Thymus (tissue), 11 donors: Measurements from ENCODE around the gene CCNH. TPM values are rescaled to one million over a fixed set of nuclear protein-coding genes. Genes with fewer than 3 reads are reported as not detected.

ENCODE experiments used
- DNase-seq, 9 donors: peaks; one replicate each; pipeline ENCODE4 v3.0.0-alpha.2; 2013; ENCODE audit warnings: low spot score in 9 of 9, low read depth in 6 of 9, missing footprints in 1 of 9
- H3K27ac ChIP-seq, 2 donors: one replicate each; pipeline ENCODE4 v1.5.1; 2013; ENCODE audit warnings: control low read depth in 1 of 2, low read depth in 1 of 2, low read length in 1 of 2, mild to moderate bottlenecking in 1 of 2, moderate library complexity in 1 of 2
- H3K27me3 ChIP-seq, 2 donors: one replicate each; pipeline ENCODE4 v1.5.1; 2013; ENCODE audit warnings: low read length in 1 of 2; ENCODE audit not compliant: control insufficient read depth in 2 of 2, insufficient read depth in 1 of 2
- H3K36me3 ChIP-seq, 2 donors: one replicate each; pipeline ENCODE4 v1.5.1; 2013; ENCODE audit warnings: low read length in 1 of 2, mild to moderate bottlenecking in 1 of 2, moderate library complexity in 1 of 2; ENCODE audit not compliant: control insufficient read depth in 2 of 2, insufficient read depth in 2 of 2
- H3K4me1 ChIP-seq, 2 donors: one replicate each; pipeline ENCODE4 v1.5.1; 2013; ENCODE audit warnings: low read length in 2 of 2; ENCODE audit not compliant: control insufficient read depth in 2 of 2, insufficient read depth in 2 of 2
- H3K4me3 ChIP-seq, 2 donors: one replicate each; pipeline ENCODE4 v1.5.1; 2013; ENCODE audit warnings: low read length in 2 of 2, control low read depth in 1 of 2, mild to moderate bottlenecking in 1 of 2
- H3K9me3 ChIP-seq, 2 donors: one replicate each; pipeline ENCODE4 v1.5.1; 2013; ENCODE audit warnings: low read length in 1 of 2, mild to moderate bottlenecking in 1 of 2; ENCODE audit not compliant: control insufficient read depth in 2 of 2, insufficient read depth in 1 of 2
- WGBS: extraction: QIAGEN DNeasy Blood & Tissue Kit; methylation state at CpG from one replicate; pipeline ENCODE4 v1.1.7; 2013; 5-methylcytosine and 5-hydroxymethylcytosine counted together
- polyA plus RNA-seq: library from polyadenylated mRNA; stranded (reverse); fragments of 200-250 nt; gene quantifications from one replicate; pipeline ENCODE4 v1.2.3, GENCODE V29; 2013
- total RNA-seq: library from RNA; stranded (reverse); fragments of 120-200 nt; gene quantifications from one replicate; pipeline ENCODE4 v1.2.4, GENCODE V29; 2013
- donor health status: healthy.

The CCNH gene
- total and polyA plus RNA-seq, 2 donors: 71.3 to 96.7 TPM

- H3K9me3 ChIP-seq: no peaks in the 10 kb centered on the region
- no peaks in the 10 kb centered on the region for H3K27me3 ChIP-seq
- no peaks in the 10 kb centered on the region for H3K4me1 ChIP-seq
- DNase-seq: no peak
- peaks cover 30 to 92% of the 10 kb centered on the region in 2 donors for H3K36me3 ChIP-seq
- no peak overlapping the region for H3K4me3 ChIP-seq
- WGBS: 98% methylated on average over 14 of the region's 14 CpGs
- no peak overlapping the region for H3K27ac ChIP-seq
Measured at GRCh38 chr5:87389296-87390034, 23.3 kb downstream of the CCNH start.

- Histone ChIP-seq H3K4me1 (no peaks in the 10 kb centered on the region), H3K4me3 (no peak overlapping the region), H3K27me3 (no peaks in the 10 kb centered on the region), H3K27ac (no peak overlapping the region), H3K36me3 (peaks cover 30 to 84% of the 10 kb centered on the region in 2 donors), H3K9me3 (no peaks in the 10 kb centered on the region)
- 96% methylated on average over 2 of the region's 2 CpGs for WGBS
- DNase-seq: no peak
Measured at GRCh38 chr5:87388129-87388528, 24.6 kb downstream of the CCNH start.

GRCh38 chr5:87385802-87386201 lies 26.9 kb downstream of the CCNH start:
- WGBS: 99% methylated on average over 2 of the region's 2 CpGs
- no peaks in the 10 kb centered on the region for H3K9me3 ChIP-seq
- H3K27me3 ChIP-seq: no peaks in the 10 kb centered on the region
- H3K36me3 ChIP-seq: peaks cover 17 to 79% of the 10 kb centered on the region in 2 donors
- no peak overlapping the region for H3K27ac ChIP-seq
- no peak for DNase-seq
- no peak overlapping the region for H3K4me3 ChIP-seq
- H3K4me1 ChIP-seq: no peaks in the 10 kb centered on the region

GRCh38 chr5:87383216-87383615 lies 29.5 kb downstream of the CCNH start:
- WGBS: 97% methylated on average over 1 of the region's 1 CpG
- H3K4me3 ChIP-seq: no peak overlapping the region
- no peak overlapping the region for H3K27ac ChIP-seq
- H3K27me3 ChIP-seq: no peaks in the 10 kb centered on the region
- H3K9me3 ChIP-seq: no peaks in the 10 kb centered on the region
- no peaks in the 10 kb centered on the region for H3K4me1 ChIP-seq
- no peak for DNase-seq
- H3K36me3 ChIP-seq: peaks cover 10 to 72% of the 10 kb centered on the region in 2 donors

GRCh38 chr5:87382224-87382623 lies 30.5 kb downstream of the CCNH start:
- 98% methylated on average over 1 of the region's 1 CpG for WGBS
- no peaks in the 10 kb centered on the region for H3K4me1 ChIP-seq
- peaks cover 12 to 68% of the 10 kb centered on the region in 2 donors for H3K36me3 ChIP-seq
- H3K27me3 ChIP-seq: no peaks in the 10 kb centered on the region
- no peak overlapping the region for H3K27ac ChIP-seq
- no peak for DNase-seq
- no peak overlapping the region for H3K4me3 ChIP-seq
- no peaks in the 10 kb centered on the region for H3K9me3 ChIP-seq

- Histone ChIP-seq H3K9me3 (no peaks in the 10 kb centered on the region), H3K4me1 (no peaks in the 10 kb centered on the region), H3K36me3 (peaks cover 14 to 48% of the 10 kb centered on the region in 2 donors), H3K27ac (no peak overlapping the region), H3K4me3 (no peak overlapping the region), H3K27me3 (no peaks in the 10 kb centered on the region)
- WGBS: 97% methylated on average over 2 of the region's 2 CpGs
- DNase-seq: no peak
Measured at GRCh38 chr5:87372705-87373104, 40.0 kb downstream of the CCNH start.

- Histone ChIP-seq H3K36me3 (peaks cover 5 to 34% of the 10 kb centered on the region in 2 donors), H3K9me3 (no peaks in the 10 kb centered on the region), H3K4me1 (no peaks in the 10 kb centered on the region), H3K27ac (no peak overlapping the region), H3K27me3 (no peaks in the 10 kb centered on the region), H3K4me3 (no peak overlapping the region)
- DNase-seq: no peak
Measured at GRCh38 chr5:87369431-87369830, 43.3 kb downstream of the CCNH start.

GRCh38 chr5:87368601-87369000 lies 44.1 kb downstream of the CCNH start:
- H3K27ac ChIP-seq: no peak overlapping the region
- WGBS: 100% methylated on average over 3 of the region's 3 CpGs
- no peaks in the 10 kb centered on the region for H3K9me3 ChIP-seq
- no peaks in the 10 kb centered on the region for H3K4me1 ChIP-seq
- peaks cover 5 to 36% of the 10 kb centered on the region in 2 donors for H3K36me3 ChIP-seq
- no peak overlapping the region for H3K4me3 ChIP-seq
- no peaks in the 10 kb centered on the region for H3K27me3 ChIP-seq
- DNase-seq: no peak

- H3K27me3 ChIP-seq: no peaks in the 10 kb centered on the region
- no peak overlapping the region for H3K4me3 ChIP-seq
- no peak for DNase-seq
- H3K27ac ChIP-seq: no peak overlapping the region
- H3K36me3 ChIP-seq: peaks cover 5 to 28% of the 10 kb centered on the region in 2 donors
- no peaks in the 10 kb centered on the region for H3K4me1 ChIP-seq
- no peaks in the 10 kb centered on the region for H3K9me3 ChIP-seq
- WGBS: 98% methylated on average over 2 of the region's 2 CpGs
Measured at GRCh38 chr5:87367243-87367642, 45.5 kb downstream of the CCNH start.
